Activated gamma-delta T cell treated with anti-CD3 and anti-CD28 coated beads, Interleukin-2, amount 50 U/mL, for 16 hours (primary cell): ENCODE data around the gene BMF.

Experiments
- DNase-seq: peaks from one replicate; pipeline ENCODE4 v3.0.0-alpha.2; 2020; ENCODE audit warnings: low read depth

Gene BMF

DNA sequence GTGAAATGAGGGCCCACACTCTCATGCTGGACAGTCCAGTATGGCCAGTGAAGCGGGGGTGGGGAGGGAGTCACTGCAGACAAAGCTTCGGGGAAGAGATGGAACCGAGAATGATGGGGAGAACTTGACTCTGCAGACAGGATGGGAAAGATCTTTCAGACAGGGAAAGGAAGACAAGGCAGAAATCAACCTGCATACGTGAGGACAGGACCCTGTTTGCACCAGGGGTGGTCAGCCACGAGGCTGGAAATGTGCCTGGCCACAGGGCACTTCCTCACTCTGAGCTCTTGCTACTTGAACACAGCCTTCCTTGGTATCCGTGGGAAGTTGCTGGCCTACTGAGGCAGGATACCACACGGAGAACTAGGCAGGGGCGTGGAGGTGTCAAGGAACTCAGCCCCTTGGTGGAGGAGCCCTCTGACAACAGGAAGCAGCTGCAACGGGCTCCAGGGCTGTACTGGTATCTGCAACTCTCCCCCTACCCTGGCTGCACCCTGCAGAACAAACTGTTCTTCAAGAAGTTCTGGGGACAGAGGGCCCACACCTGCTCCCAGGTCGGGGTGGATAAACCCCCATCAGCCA lies 60.4 kb downstream of the BMF start:
- DNase-seq, result no peak

GRCh38 chr15:40047415-40048210 lies 61.1 kb downstream of the BMF start:
- DNase-seq, result peak; percentile 41

- no peak for DNase-seq
Observed at GRCh38 chr15:40046721-40047414, 61.8 kb downstream of the BMF start.

DNA sequence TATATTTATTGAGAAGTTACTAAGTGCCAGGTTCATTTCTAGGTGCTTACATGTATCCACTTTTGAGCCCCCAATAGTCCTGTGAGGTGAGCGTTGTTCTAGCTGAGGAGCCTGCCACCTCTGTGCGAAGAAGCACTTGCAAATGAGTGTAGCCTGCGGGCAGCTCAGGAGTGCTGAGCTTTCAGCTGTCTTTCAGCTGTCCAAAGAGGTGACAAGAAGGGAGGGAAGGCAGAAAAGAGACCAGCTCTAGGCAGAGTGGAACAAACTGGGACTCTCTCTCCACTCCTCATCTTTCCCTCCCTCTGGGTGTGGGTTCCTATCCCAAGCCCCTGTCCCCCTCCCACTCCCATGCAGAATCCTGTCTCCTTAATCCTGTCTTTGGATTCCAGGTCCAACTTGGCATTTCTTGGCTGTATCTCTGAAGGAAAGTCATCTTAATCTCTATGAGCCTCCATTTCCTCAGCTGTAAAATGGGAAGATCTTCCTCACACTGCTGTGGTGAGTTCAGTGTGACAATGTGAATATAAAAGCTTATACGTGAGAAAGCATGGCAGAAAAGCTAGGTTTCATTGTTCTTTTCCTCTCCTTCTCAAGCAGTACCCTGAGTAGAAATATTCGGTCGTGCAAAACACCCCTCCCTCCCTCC lies 63.0 kb downstream of the BMF start:
- DNase-seq, result no peak

- DNase-seq, result peak; percentile 80
Observed at GRCh38 chr15:40044717-40045571, 63.7 kb downstream of the BMF start.

- no peak for DNase-seq
Observed at GRCh38 chr15:40043927-40044716, 64.6 kb downstream of the BMF start.

- DNase-seq, result no peak
Observed at GRCh38 chr15:40042791-40043320, 65.8 kb downstream of the BMF start.

- no peak for DNase-seq
Observed at GRCh38 chr15:40040770-40041169, 67.9 kb downstream of the BMF start.

GRCh38 chr15:40040293-40040635 lies 68.4 kb downstream of the BMF start:
- no peak for DNase-seq

DNA sequence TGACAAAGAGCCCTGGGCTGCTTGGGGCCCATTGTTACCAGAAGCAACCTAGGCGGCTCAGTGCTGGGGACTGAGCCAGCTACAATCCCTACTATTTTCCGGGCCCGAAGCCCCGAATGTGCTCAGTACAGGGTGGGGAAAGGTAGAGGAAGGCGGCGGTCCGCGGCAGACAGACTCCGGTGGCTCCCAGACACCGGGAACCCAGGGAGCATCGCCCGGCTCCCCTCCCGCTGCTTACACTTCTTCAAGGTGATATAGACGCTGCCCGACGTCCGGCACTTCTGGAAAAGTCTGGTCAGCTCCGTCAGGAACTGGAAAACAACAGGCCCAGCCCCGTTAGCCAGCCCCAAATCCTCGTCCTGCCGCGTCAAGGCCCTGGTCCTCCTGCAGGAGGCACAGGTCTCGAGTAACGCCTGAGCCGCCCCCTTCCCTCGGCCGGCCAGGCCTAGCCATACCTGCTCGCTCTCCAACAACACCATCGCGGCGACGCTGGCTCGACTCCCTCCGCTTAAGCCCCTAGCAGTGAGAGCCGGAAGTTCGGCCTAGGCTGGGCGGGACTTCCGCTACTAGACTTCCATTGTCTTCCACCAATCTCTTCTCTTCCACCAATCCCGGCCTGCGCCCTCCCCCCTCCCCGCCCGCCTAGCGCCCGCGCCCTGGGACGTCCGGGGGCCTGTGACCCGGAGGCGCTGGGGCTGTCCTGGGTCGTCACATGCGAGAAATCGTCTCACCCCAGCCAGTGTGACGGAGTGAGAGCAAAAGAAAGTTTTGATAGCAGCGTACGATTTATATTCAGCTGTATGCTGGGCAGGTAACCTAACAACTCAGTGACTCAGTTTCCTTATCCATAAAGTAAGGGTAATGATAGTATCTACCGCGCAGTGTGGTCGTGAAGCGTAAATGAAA lies 69.8 kb downstream of the BMF start, which contains the start of gene SRP14:
SRP14 (minus strand) TSS at position 544 of the 906 bp plus-strand sequence; CDS start at position 479, 65 bp downstream.
- DNase-seq, result peak; percentile 94

GRCh38 chr15:40038275-40038637 lies 70.4 kb downstream of the BMF start:
- no peak for DNase-seq
